Heart right ventricle (tissue), 16 donors: ENCODE data around the gene AOX1. TPM values are rescaled to one million over a fixed set of nuclear protein-coding genes. Genes with fewer than 3 reads are reported as not detected.
"Not testable (repeated sequence)": the region's sequence is repeated elsewhere in the genome, so short reads cannot be mapped to it uniquely, and the experiment has no call there.

Experiments used
- ATAC-seq, 8 donors: fragments of 200-7000 bp; cut with Tn5 transposase; one replicate each; pipeline ENCODE4 v1.9.1; 2020; ENCODE audit warnings: mild to moderate bottlenecking in 8 of 8, moderate library complexity in 8 of 8, moderate number of reproducible peaks in 1 of 8
- DNase-seq, 2 donors: peaks; one replicate each; pipeline ENCODE4 v3.0.0-alpha.2; 2020
- H3K27ac ChIP-seq, 10 donors: fragments of 200-600 bp; sonication (generic) in 2 of 10; one replicate each; pipeline versions ENCODE4 v1.5.0 to v1.8.0; 2020 to 2022; ENCODE audit warnings: mild to moderate bottlenecking in 3 of 10
- H3K27me3 ChIP-seq, 7 donors: fragments of 200-600 bp; one replicate each; pipeline ENCODE4 v1.8.0; 2021 to 2022; ENCODE audit warnings: mild to moderate bottlenecking in 2 of 7
- H3K36me3 ChIP-seq, 9 donors: fragments of 200-600 bp; sonication (generic) in 1 of 9; one replicate each; pipeline versions ENCODE4 v1.5.0 to v1.8.0; 2020 to 2022; ENCODE audit warnings: mild to moderate bottlenecking in 2 of 9
- H3K4me1 ChIP-seq, 9 donors: fragments of 200-600 bp; sonication (generic) in 1 of 9; one replicate each; pipeline versions ENCODE4 v1.5.0 to v1.8.0; 2020 to 2022; ENCODE audit warnings: mild to moderate bottlenecking in 4 of 9
- H3K4me3 ChIP-seq, 10 donors: fragments of 200-600 bp; sonication (generic) in 2 of 10; one replicate each; pipeline versions ENCODE4 v1.5.0 to v1.8.0; 2020 to 2022; ENCODE audit warnings: mild to moderate bottlenecking in 7 of 10, moderate library complexity in 2 of 10
- H3K9me3 ChIP-seq, 11 donors: fragments of 200-600 bp in 10 of 11; sonication (generic) in 2 of 11; one replicate each; pipeline versions ENCODE4 v1.5.0 to v1.8.0; 2013 to 2022; ENCODE audit warnings: mild to moderate bottlenecking in 2 of 11, control low read depth in 1 of 11, moderate library complexity in 1 of 11
- WGBS, 2 donors: extraction: QIAGEN DNeasy Blood & Tissue Kit; methylation state at CpG; one replicate each; pipeline ENCODE4 v1.1.7; 2013; ENCODE audit warnings: inconsistent platforms in 1 of 2; 5-methylcytosine and 5-hydroxymethylcytosine counted together
- intact Hi-C, 10 donors: fragments of 100-400 bp; cut with DNase I; formaldehyde crosslinking; loops; one replicate each; pipeline versions ENCODE4 v1.11.1 to v1.14.2; 2022
- polyA plus RNA-seq, 2 donors: library from polyadenylated mRNA; stranded (reverse); fragments of 200-250 nt; gene quantifications; one replicate each; pipeline ENCODE4 v1.2.3, GENCODE V29; 2013
- total RNA-seq, 10 donors: library from RNA; stranded (reverse); fragmentation: NEBNext Ultra II Directional in 3 of 10; extraction: Animal tissue kit (Norgen Biotek cat#: 25700) in 3 of 10; gene quantifications; one replicate each; pipeline versions ENCODE4 v1.2.1 to v1.2.4, GENCODE V29; 2021 to 2023
- TF ChIP-seq, protein P1 (sequence below), 9 donors: fragments of 200-600 bp; sonication (generic) in 2 of 9; IDR thresholded peaks; one replicate each; pipeline versions ENCODE4 v1.5.0 to v1.8.0; 2021 to 2022; ENCODE audit warnings: antibody characterized with exemption in 9 of 9, mild to moderate bottlenecking in 5 of 9, moderate library complexity in 1 of 9
- donor health status: Arrhythmogenic right ventricular cardiomyopathy.
- donor health status: ischemic (EF 13 %, LVEDD 7.1; RV severe dilation, severe dysfunction).
- donor health status: healthy with polysubstance abuse.
- donor health status: DM: no; HTN: yes; CAD: no.
- donor health status: DM: no; HTN: no; CAD: no.
- donor health status: ischemic (EF 25% LVEDD 6.9; RV normal size, moderate dysfunction).
- donor health status: ischemic (EF 25% LVEDD 5.7; RV mildly dilated, moderate dysfunction).
- donor health status: healthy.
- donor health status: DM: yes; HTN: yes; CAD: no.
- donor health status: Ischemic cardiomyopathy.
- donor health status: ischemic (EF 35%, LVEDD 5.7; RV mildly dilated, moderate dysfunction).
- donor health status: nonischemic (EF 11% LVEDD 7.7; RV severe dilation, severe dysfunction).
- donor health status: DM: yes; HTN: yes; CAD: no.
- donor health status: PGD.
- donor health status: ischemic (EF 29% LVEDD 5.4; RV normal size, mild dysfunction).
- donor health status: nonischemic (EF 23%, LVEDD 6.1; RV moderate dilation, normal function).

The AOX1 gene
- total and polyA plus RNA-seq, 12 donors, result 0.72 to 22.3 (median 2.6) TPM

DNA sequence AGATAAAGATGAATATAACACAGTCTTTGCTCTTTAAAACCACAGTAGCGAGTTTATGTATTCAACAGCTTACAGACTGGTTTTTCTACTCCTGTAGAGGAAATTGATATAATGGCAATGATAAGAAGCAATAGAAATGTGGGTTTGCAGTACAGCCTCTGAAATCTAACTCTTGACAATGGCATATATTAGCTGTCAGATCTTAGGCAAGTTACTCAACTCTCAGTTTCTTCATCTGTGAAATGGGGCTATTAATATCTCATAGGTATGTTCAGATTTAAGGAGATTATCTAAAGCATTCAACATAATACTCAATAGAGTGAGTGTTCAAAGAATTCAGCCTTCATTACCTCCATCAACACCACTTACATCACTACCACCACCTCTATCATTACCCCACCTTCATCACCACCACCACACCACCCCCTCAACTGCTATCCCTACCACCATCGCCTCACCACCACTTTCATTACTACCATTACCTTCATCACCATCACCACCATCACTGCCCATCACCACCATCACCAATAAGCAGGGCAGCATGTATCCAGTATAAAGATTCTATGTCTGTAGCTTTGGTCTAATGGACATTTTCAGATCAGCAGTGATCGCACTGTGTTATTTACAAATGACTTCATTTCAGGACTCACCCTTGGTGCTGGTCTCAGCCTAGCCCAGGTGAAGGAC, 22.7 kb downstream of the AOX1 start:
- DNase-seq, result no peak
- no peaks in the 10 kb centered on the region for H3K27me3 ChIP-seq
- intact Hi-C loops, result no loop called here
- 73 to 74% methylated on average over 3 of the region's 3 CpGs for WGBS, 2 donors
- no peak for ATAC-seq
- H3K9me3 ChIP-seq, result peaks cover 0 to 9% (median 0%) of the 10 kb centered on the region in 11 donors
- H3K36me3 ChIP-seq, result no peaks in the 10 kb centered on the region
- H3K4me1 ChIP-seq, result peaks cover 0 to 17% (median 0%) of the 10 kb centered on the region in 9 donors
- no peak overlapping the region for H3K27ac ChIP-seq
- no peak overlapping the region for H3K4me3 ChIP-seq
- TF ChIP-seq, protein P1, sequence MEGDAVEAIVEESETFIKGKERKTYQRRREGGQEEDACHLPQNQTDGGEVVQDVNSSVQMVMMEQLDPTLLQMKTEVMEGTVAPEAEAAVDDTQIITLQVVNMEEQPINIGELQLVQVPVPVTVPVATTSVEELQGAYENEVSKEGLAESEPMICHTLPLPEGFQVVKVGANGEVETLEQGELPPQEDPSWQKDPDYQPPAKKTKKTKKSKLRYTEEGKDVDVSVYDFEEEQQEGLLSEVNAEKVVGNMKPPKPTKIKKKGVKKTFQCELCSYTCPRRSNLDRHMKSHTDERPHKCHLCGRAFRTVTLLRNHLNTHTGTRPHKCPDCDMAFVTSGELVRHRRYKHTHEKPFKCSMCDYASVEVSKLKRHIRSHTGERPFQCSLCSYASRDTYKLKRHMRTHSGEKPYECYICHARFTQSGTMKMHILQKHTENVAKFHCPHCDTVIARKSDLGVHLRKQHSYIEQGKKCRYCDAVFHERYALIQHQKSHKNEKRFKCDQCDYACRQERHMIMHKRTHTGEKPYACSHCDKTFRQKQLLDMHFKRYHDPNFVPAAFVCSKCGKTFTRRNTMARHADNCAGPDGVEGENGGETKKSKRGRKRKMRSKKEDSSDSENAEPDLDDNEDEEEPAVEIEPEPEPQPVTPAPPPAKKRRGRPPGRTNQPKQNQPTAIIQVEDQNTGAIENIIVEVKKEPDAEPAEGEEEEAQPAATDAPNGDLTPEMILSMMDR (IDR thresholded peaks at IDR 0.05), result no peak

- intact Hi-C loops, result no loop called here
- H3K27me3 ChIP-seq, result no peaks in the 10 kb centered on the region
- DNase-seq (no peak), ATAC-seq (peak in 1 of 8 donors; percentile 85)
- H3K4me1 ChIP-seq, result peaks cover 0 to 14% (median 0%) of the 10 kb centered on the region in 9 donors
- no peaks in the 10 kb centered on the region for H3K36me3 ChIP-seq
- H3K27ac ChIP-seq, result no peak overlapping the region
- TF ChIP-seq, protein P1 (IDR thresholded peaks at IDR 0.05), result no peak
- H3K9me3 ChIP-seq, result peaks cover 0 to 9% (median 0%) of the 10 kb centered on the region in 11 donors
- no peak overlapping the region for H3K4me3 ChIP-seq
These were observed 23.3 kb downstream of the AOX1 start for GRCh38 chr2:200609028-200609614.

- H3K27me3 ChIP-seq, DNase-seq, intact Hi-C loops, ATAC-seq, H3K4me3 ChIP-seq, H3K27ac ChIP-seq, H3K4me1 ChIP-seq, H3K9me3 ChIP-seq, H3K36me3 ChIP-seq: not testable (repeated sequence)
- WGBS, 2 donors, result 87 to 96% methylated on average over 3 of the region's 3 CpGs
These were observed 24.4 kb downstream of the AOX1 start for GRCh38 chr2:200610217-200610616.

- ATAC-seq (no peak), DNase-seq (no peak)
- Histone ChIP-seq H3K27ac (no peak overlapping the region), H3K27me3 (no peaks in the 10 kb centered on the region), H3K4me1 (peaks cover 0 to 18% (median 0%) of the 10 kb centered on the region in 9 donors), H3K36me3 (no peaks in the 10 kb centered on the region), H3K9me3 (no peaks in the 10 kb centered on the region), H3K4me3 (no peak overlapping the region)
- intact Hi-C loops, result no loop called here
- TF ChIP-seq, protein P1 (IDR thresholded peaks at IDR 0.05), result no peak
- WGBS, 2 donors, result 85 to 86% methylated on average over 4 of the region's 4 CpGs
These were observed 27.9 kb downstream of the AOX1 start for GRCh38 chr2:200613692-200614091.

- ATAC-seq, result no peak
These were observed 28.4 kb downstream of the AOX1 start for GRCh38 chr2:200614249-200614648.

More at GRCh38 chr2:200614249-200614648, 28.4 kb downstream of the AOX1 start:
- H3K9me3 ChIP-seq, result no peaks in the 10 kb centered on the region
- 84 to 86% methylated on average over 2 of the region's 2 CpGs for WGBS, 2 donors
- no peaks in the 10 kb centered on the region for H3K27me3 ChIP-seq
- intact Hi-C loops, result no loop called here
- TF ChIP-seq, protein P1 (IDR thresholded peaks at IDR 0.05), result no peak
- no peak overlapping the region for H3K27ac ChIP-seq
- no peak for DNase-seq
- peaks cover 0 to 17% (median 0%) of the 10 kb centered on the region in 9 donors for H3K4me1 ChIP-seq
- H3K36me3 ChIP-seq, result no peaks in the 10 kb centered on the region
- no peak overlapping the region for H3K4me3 ChIP-seq
